Aorta (tissue), 5 donors: ENCODE data around the gene ZNF835. TPM values are rescaled to one million over a fixed set of nuclear protein-coding genes. Genes with fewer than 3 reads are reported as not detected.

Experiments used
- ATAC-seq: fragments of 200-7000 bp; cut with Tn5 transposase; one replicate; pipeline ENCODE4 v1.9.1; 2022; ENCODE audit warnings: moderate library complexity; ENCODE audit not compliant: low FRiP score
- DNase-seq, 2 donors: peaks; one replicate each; pipeline ENCODE4 v3.0.0-alpha.2; 2020
- H3K27ac ChIP-seq, 2 donors: one replicate each; pipeline ENCODE4 v1.5.1; 2013; ENCODE audit warnings: low read length in 2 of 2, mild to moderate bottlenecking in 2 of 2, moderate library complexity in 2 of 2, control low read depth in 1 of 2, inconsistent platforms in 1 of 2, low read depth in 1 of 2
- H3K27me3 ChIP-seq, 2 donors: one replicate each; pipeline ENCODE4 v1.6.1; 2013; ENCODE audit warnings: control low read depth in 1 of 2, low read length in 1 of 2, mild to moderate bottlenecking in 1 of 2, moderate library complexity in 1 of 2; ENCODE audit not compliant: insufficient read depth in 2 of 2, control insufficient read depth in 1 of 2
- H3K36me3 ChIP-seq, 2 donors: one replicate each; pipeline ENCODE4 v1.6.1; 2013; ENCODE audit warnings: control low read depth in 1 of 2, low read length in 1 of 2, mild to moderate bottlenecking in 1 of 2; ENCODE audit not compliant: insufficient read depth in 2 of 2, control insufficient read depth in 1 of 2
- H3K4me1 ChIP-seq, 2 donors: one replicate each; pipeline ENCODE4 v1.6.1; 2013; ENCODE audit warnings: low read length in 2 of 2, control low read depth in 1 of 2, mild to moderate bottlenecking in 1 of 2, moderate library complexity in 1 of 2; ENCODE audit not compliant: insufficient read depth in 2 of 2, control insufficient read depth in 1 of 2
- H3K4me3 ChIP-seq, 2 donors: one replicate each; pipeline ENCODE4 v1.5.1; 2013; ENCODE audit warnings: low read length in 2 of 2, control low read depth in 1 of 2, mild to moderate bottlenecking in 1 of 2
- H3K9me3 ChIP-seq: one replicate; pipeline ENCODE4 v1.6.1; 2013; ENCODE audit warnings: mild to moderate bottlenecking, low read length; ENCODE audit not compliant: control insufficient read depth
- WGBS, 2 donors: extraction: QIAGEN DNeasy Blood & Tissue Kit; methylation state at CpG; one replicate each; pipeline ENCODE4 v1.1.7; 2013; 5-methylcytosine and 5-hydroxymethylcytosine counted together
- intact Hi-C, 2 donors: fragments of 100-400 bp; cut with DNase I; formaldehyde crosslinking; loops; one replicate each; pipeline versions ENCODE4 v1.14.2 to v1.15.0; 2022
- long read RNA-seq, 2 donors: library from polyadenylated mRNA; unstranded; transcript quantifications; one replicate each; pipeline ENCODE4 v2.0.0, GENCODE V29; 2020 to 2021
- polyA plus RNA-seq, 2 donors: library from polyadenylated mRNA; stranded (reverse); fragments of 200-250 nt; gene quantifications; one replicate each; pipeline ENCODE4 v1.2.3, GENCODE V29; 2013
- total RNA-seq, 2 donors: library from RNA; stranded (reverse); fragmentation: NEBNext Ultra II Directional; extraction: Animal tissue kit (Norgen Biotek cat#: 25700); gene quantifications; one replicate each; pipeline ENCODE4 v1.2.1, GENCODE V29; 2021
- donor health status: healthy with polysubstance abuse.
- donor health status: Bipolar disorder and iron deficiency.
- donor health status: DM: no; HTN: no; CAD: no.
- donor health status: DM: no; HTN: no; CAD: no.
- donor health status: DM: yes; HTN: yes; CAD: no.

ZNF835 gene
- total RNA-seq (1 to 10 TPM; 2.5 to 2.8 TPM), polyA plus RNA-seq (under 1 TPM; 0.75 to 0.84 TPM)
- long read RNA-seq, donor 1, partial matches to known transcripts = 0 of 6 reads
- long read RNA-seq, donor 1, other reads (novel, unspliced or antisense) = 4 of 6 reads
- long read RNA-seq, donor 2, partial matches to known transcripts = 0 of 2 reads
- long read RNA-seq, donor 2, other reads (novel, unspliced or antisense) = 1 of 2 reads

GRCh38 chr19:56671613-56671994 lies at the start of gene ZNF835:
Gene ZNF835, minus strand, starts transcription at chr19:56671757. Its CDS starts 6,559 bp downstream, at chr19:56665198.
- Histone ChIP-seq H3K27ac (no peak within 1 kb of the TSS), H3K4me1 (no peaks in the 10 kb centered on the region), H3K36me3 (no peaks in the 10 kb centered on the region), H3K27me3 (no peaks in the 10 kb centered on the region), H3K9me3 (no peaks in the 10 kb centered on the region), H3K4me3 (peak within 1 kb of the TSS; percentile 9 to 68)
- WGBS, 2 donors = 0 to 2% methylated on average over 32 of the region's 32 CpGs
- intact Hi-C loops = no loop called here
- peak; percentile 96 to 98 for DNase-seq
- peak; percentile 94 for ATAC-seq

GRCh38 chr19:56720281-56720680 lies 48.7 kb upstream of the ZNF835 start:
- DNase-seq = no peak
- intact Hi-C loops = no loop called here

GRCh38 chr19:56718231-56718630 lies 46.7 kb upstream of the ZNF835 start:
- intact Hi-C loops = no loop called here
- H3K4me3 ChIP-seq = no peak overlapping the region
- ATAC-seq (no peak), DNase-seq (no peak)
- H3K36me3 ChIP-seq = no peaks in the 10 kb centered on the region
- H3K9me3 ChIP-seq = no peaks in the 10 kb centered on the region
- H3K4me1 ChIP-seq = no peaks in the 10 kb centered on the region
- 37 to 44% methylated on average over 6 of the region's 6 CpGs for WGBS, 2 donors
- no peak overlapping the region for H3K27ac ChIP-seq
- no peaks in the 10 kb centered on the region for H3K27me3 ChIP-seq

More at GRCh38 chr19:56720281-56720680, 48.7 kb upstream of the ZNF835 start:
- 13 to 14% methylated on average over 3 of the region's 3 CpGs for WGBS, 2 donors
- ATAC-seq = no peak
- H3K9me3 ChIP-seq = no peaks in the 10 kb centered on the region
- no peaks in the 10 kb centered on the region for H3K4me1 ChIP-seq
- no peaks in the 10 kb centered on the region for H3K36me3 ChIP-seq
- no peak overlapping the region for H3K4me3 ChIP-seq
- H3K27ac ChIP-seq = no peak overlapping the region
- H3K27me3 ChIP-seq = no peaks in the 10 kb centered on the region

GRCh38 chr19:56712611-56713276 lies 41.2 kb upstream of the ZNF835 start:
- no peak overlapping the region for H3K27ac ChIP-seq
- 23% methylated on average over 9 of the region's 9 CpGs for WGBS, 2 donors
- intact Hi-C loops = no loop called here

GRCh38 chr19:56710437-56710836 lies 38.9 kb upstream of the ZNF835 start:
- Histone ChIP-seq H3K27ac (no peak overlapping the region), H3K9me3 (peaks cover 2% of the 10 kb centered on the region), H3K4me1 (no peaks in the 10 kb centered on the region), H3K4me3 (no peak overlapping the region), H3K27me3 (no peaks in the 10 kb centered on the region), H3K36me3 (no peaks in the 10 kb centered on the region)
- no peak for ATAC-seq
- 8 to 14% methylated on average over 1 of the region's 1 CpG for WGBS, 2 donors
- intact Hi-C loops = no loop called here
- DNase-seq = no peak

More at GRCh38 chr19:56712611-56713276, 41.2 kb upstream of the ZNF835 start:
- DNase-seq (no peak), ATAC-seq (no peak)
- H3K27me3 ChIP-seq = no peaks in the 10 kb centered on the region
- no peaks in the 10 kb centered on the region for H3K36me3 ChIP-seq
- no peaks in the 10 kb centered on the region for H3K4me1 ChIP-seq
- no peak overlapping the region for H3K4me3 ChIP-seq
- H3K9me3 ChIP-seq = no peaks in the 10 kb centered on the region

- Histone ChIP-seq H3K36me3 (no peaks in the 10 kb centered on the region), H3K27ac (no peak overlapping the region), H3K27me3 (no peaks in the 10 kb centered on the region), H3K4me1 (no peaks in the 10 kb centered on the region), H3K4me3 (no peak overlapping the region), H3K9me3 (peaks cover 2% of the 10 kb centered on the region)
- intact Hi-C loops = no loop called here
- no peak for ATAC-seq
- WGBS, 2 donors = 53 to 61% methylated on average over 3 of the region's 3 CpGs
- DNase-seq = no peak
Measured at GRCh38 chr19:56707821-56708220, 36.3 kb upstream of the ZNF835 start.

GRCh38 chr19:56705939-56706338 lies 34.4 kb upstream of the ZNF835 start:
- ATAC-seq (no peak), DNase-seq (no peak)
- 44 to 52% methylated on average over 1 of the region's 1 CpG for WGBS, 2 donors
- Histone ChIP-seq H3K27ac (no peak overlapping the region), H3K27me3 (no peaks in the 10 kb centered on the region), H3K36me3 (no peaks in the 10 kb centered on the region), H3K4me1 (no peaks in the 10 kb centered on the region), H3K4me3 (no peak overlapping the region), H3K9me3 (peaks cover 2% of the 10 kb centered on the region)
- intact Hi-C loops = no loop called here

- DNase-seq (no peak), ATAC-seq (no peak)
- H3K36me3 ChIP-seq = no peaks in the 10 kb centered on the region
- 37 to 39% methylated on average over 1 of the region's 1 CpG for WGBS, 2 donors
- no peaks in the 10 kb centered on the region for H3K4me1 ChIP-seq
- H3K27me3 ChIP-seq = no peaks in the 10 kb centered on the region
- H3K9me3 ChIP-seq = no peaks in the 10 kb centered on the region
- no peak overlapping the region for H3K27ac ChIP-seq
- intact Hi-C loops = no loop called here
- H3K4me3 ChIP-seq = no peak overlapping the region
Measured at GRCh38 chr19:56701895-56702294, 30.3 kb upstream of the ZNF835 start.

- Histone ChIP-seq H3K36me3 (no peaks in the 10 kb centered on the region), H3K27ac (no peak overlapping the region), H3K4me3 (no peak overlapping the region), H3K27me3 (no peaks in the 10 kb centered on the region), H3K4me1 (no peaks in the 10 kb centered on the region), H3K9me3 (no peaks in the 10 kb centered on the region)
- intact Hi-C loops = no loop called here
- no peak for DNase-seq
- WGBS, 2 donors = 63 to 66% methylated on average over 3 of the region's 3 CpGs
- no peak for ATAC-seq
Measured at GRCh38 chr19:56699552-56699951, 28.0 kb upstream of the ZNF835 start.
